Naive thymus-derived CD4-positive, alpha-beta T cell (primary cell): ENCODE measurements around the gene SNTA1. TPM values are rescaled to one million over a fixed set of nuclear protein-coding genes. Genes with fewer than 3 reads are reported as not detected.
"Not testable (repeated sequence)": the region's sequence is repeated elsewhere in the genome, so short reads cannot be mapped to it uniquely, and the experiment has no call there.

Experiments used
- ATAC-seq: fragments of 150-1000 bp; cut with Tn5 transposase; 2 replicates; pipeline ENCODE4 v1.10.0; 2021; ENCODE audit warnings: mild to moderate bottlenecking, moderate library complexity
- CTCF ChIA-PET: fragments of 350-600 bp; sonication (Branson Sonifier 250); formaldehyde crosslinking; loops from one replicate; lab custom pipeline; 2021; ENCODE audit warnings: antibody characterized with exemption; lab: Charles Lee
- POLR2A ChIA-PET: fragments of 350-600 bp; sonication (Branson Sonifier 250); formaldehyde crosslinking; loops from one replicate; lab custom pipeline; 2021; ENCODE audit warnings: antibody characterized with exemption, inconsistent platforms; lab: Charles Lee
- DNase-seq, 9 donors: peaks; one replicate each; pipeline versions ENCODE4 v3.0.0 to v3.0.0-alpha.2; 2020 to 2022; ENCODE audit warnings: mixed read lengths in 1 of 9
- H3K27ac ChIP-seq: one replicate; pipeline ENCODE4 v1.7.0; 2013; ENCODE audit warnings: mild to moderate bottlenecking, low read depth, low read length, moderate library complexity
- H3K27me3 ChIP-seq, 2 donors: one replicate each; pipeline ENCODE4 v1.7.0; 2013; ENCODE audit warnings: low read length in 2 of 2, mild to moderate bottlenecking in 2 of 2, moderate library complexity in 2 of 2; ENCODE audit not compliant: control insufficient read depth in 2 of 2, insufficient read depth in 2 of 2
- H3K36me3 ChIP-seq, 3 experiments: 1 replicate in 2 of 3; 2 replicates in 1 of 3; pipeline ENCODE4 v1.7.0; 2013; ENCODE audit warnings: low read length in 3 of 3, mild to moderate bottlenecking in 3 of 3, moderate library complexity in 1 of 3; ENCODE audit not compliant: insufficient read depth in 3 of 3, control insufficient read depth in 2 of 3
- H3K4me1 ChIP-seq, 2 donors: one replicate each; pipeline ENCODE4 v1.7.0; 2013; ENCODE audit warnings: low read length in 2 of 2, mild to moderate bottlenecking in 2 of 2, moderate library complexity in 1 of 2; ENCODE audit not compliant: control insufficient read depth in 2 of 2, insufficient read depth in 2 of 2
- H3K4me3 ChIP-seq: 2 replicates; pipeline ENCODE4 v1.7.0; 2013; ENCODE audit warnings: mild to moderate bottlenecking, low read length
- H3K9me3 ChIP-seq, 3 experiments: 1 replicate in 2 of 3; 2 replicates in 1 of 3; pipeline ENCODE4 v1.7.0; 2013; ENCODE audit warnings: low read length in 3 of 3; ENCODE audit not compliant: control insufficient read depth in 2 of 3
- H3K27ac Mint-ChIP-seq, 9 donors: one replicate each; pipeline ENCODE4 v1.8.0; 2020 to 2022; ENCODE audit warnings: mixed read lengths in 9 of 9, mild to moderate bottlenecking in 8 of 9, moderate library complexity in 5 of 9, inconsistent platforms in 2 of 9
- H3K27me3 Mint-ChIP-seq, 5 donors: one replicate each; pipeline ENCODE4 v1.8.0; 2021 to 2022; ENCODE audit warnings: mixed read lengths in 5 of 5, mild to moderate bottlenecking in 1 of 5
- H3K36me3 Mint-ChIP-seq, 5 donors: one replicate each; pipeline ENCODE4 v1.8.0; 2020 to 2022; ENCODE audit warnings: mixed read lengths in 5 of 5, mild to moderate bottlenecking in 3 of 5, inconsistent platforms in 1 of 5
- H3K4me1 Mint-ChIP-seq, 7 donors: one replicate each; pipeline ENCODE4 v1.8.0; 2020 to 2022; ENCODE audit warnings: mixed read lengths in 7 of 7, mild to moderate bottlenecking in 3 of 7, inconsistent platforms in 1 of 7
- H3K4me3 Mint-ChIP-seq, 10 donors: one replicate each; pipeline ENCODE4 v1.8.0; 2020 to 2022; ENCODE audit warnings: mild to moderate bottlenecking in 10 of 10, mixed read lengths in 10 of 10, moderate library complexity in 6 of 10, inconsistent platforms in 2 of 10
- H3K9me3 Mint-ChIP-seq, 11 donors: one replicate each; pipeline ENCODE4 v1.8.0; 2020 to 2022; ENCODE audit warnings: mixed read lengths in 11 of 11, mild to moderate bottlenecking in 4 of 11, inconsistent platforms in 1 of 11, moderate library complexity in 1 of 11
- intact Hi-C, 2 donors: fragments of 100-400 bp; cut with micrococcal nuclease; formaldehyde crosslinking; loops; one replicate each; pipeline ENCODE4 v1.15.1; 2023
- polyA plus RNA-seq, 2 donors: library from polyadenylated mRNA; unstranded; fragments of 300-500 nt; fragmentation: Illumina TruSeq; gene quantifications; one replicate each; pipeline ENCODE4 v1.2.3, GENCODE V29; 2021
- total RNA-seq, 6 experiments: library from RNA in 5 of 6; stranded (reverse) in 5 of 6; gene quantifications; 1 replicate in 5 of 6; 2 replicates in 1 of 6; pipeline ENCODE4 v1.2.3 and lab custom pipeline; 2021 to 2026

The SNTA1 gene
- total and polyA plus RNA-seq, 7 experiments from 2014 or later = 2.0 to 7.2 (median 2.9) TPM

DNA sequence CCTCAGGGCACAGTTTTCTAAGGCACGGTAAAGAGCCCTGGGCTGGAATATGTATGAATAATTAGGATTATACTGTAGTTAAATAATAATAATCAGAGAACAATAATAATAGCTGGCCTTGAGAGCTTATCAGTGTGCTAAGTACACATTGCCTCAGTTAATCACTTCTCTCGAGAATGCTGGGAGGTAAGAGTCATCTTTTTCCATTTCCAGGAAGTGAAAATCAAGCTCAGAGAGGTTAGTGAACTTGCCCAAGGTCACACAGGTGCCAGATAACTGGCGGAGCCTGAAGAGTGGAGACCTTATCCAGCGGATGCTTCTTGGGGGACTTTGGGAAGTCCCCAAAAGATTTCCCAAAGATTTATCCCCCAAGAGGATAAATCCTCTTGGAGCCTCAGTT, 26.9 kb upstream of the SNTA1 start:
- no peaks in the 10 kb centered on the region for H3K4me1 ChIP-seq
- intact Hi-C loops = no loop called here
- Mint-ChIP-seq H3K4me3 (no peak overlapping the region), H3K27me3 (peaks cover 0 to 10% (median 0%) of the 10 kb centered on the region in 5 donors), H3K9me3 (no peaks in the 10 kb centered on the region), H3K36me3 (no peaks in the 10 kb centered on the region), H3K27ac (no peak overlapping the region), H3K4me1 (no peaks in the 10 kb centered on the region)
- no peak overlapping the region for H3K4me3 ChIP-seq
- CTCF ChIA-PET = interaction anchor here (1.5 kb wide), 1 partner anchor 13 kb away, joined by 4 read pairs; no protein-coding TSS in a partner anchor
- no peak overlapping the region for H3K27ac ChIP-seq
- no peaks in the 10 kb centered on the region for H3K27me3 ChIP-seq
- H3K9me3 ChIP-seq = no peaks in the 10 kb centered on the region
- POLR2A ChIA-PET = interaction anchor here (0.6 kb wide), 1 partner anchor 20 kb away, joined by 3 read pairs; no protein-coding TSS in a partner anchor
- ATAC-seq (no peak), DNase-seq (no peak)
- H3K36me3 ChIP-seq = no peaks in the 10 kb centered on the region

DNA sequence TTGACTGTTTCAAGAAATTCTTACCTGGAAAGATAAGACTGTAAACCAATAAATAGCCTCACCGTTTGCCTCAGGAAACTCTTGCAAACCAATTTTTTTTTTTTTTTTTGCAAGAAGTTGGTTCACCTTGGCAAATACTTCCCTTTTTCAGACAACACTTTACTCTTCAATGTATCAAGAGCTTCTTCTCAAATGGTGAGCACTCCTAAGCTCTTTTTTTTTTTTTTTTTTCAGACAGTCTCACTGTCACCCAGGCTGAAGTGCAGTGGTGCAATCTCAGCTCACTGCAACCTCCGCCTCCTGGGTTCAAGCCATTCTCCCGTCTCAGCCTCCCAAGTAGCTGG, 22.7 kb upstream of the SNTA1 start:
- peaks cover 0 to 3% (median 0%) of the 10 kb centered on the region in 7 donors for H3K4me1 Mint-ChIP-seq
- Histone ChIP-seq H3K27me3 (no peaks in the 10 kb centered on the region), H3K4me3 (no peak overlapping the region), H3K27ac (no peak overlapping the region), H3K36me3 (no peaks in the 10 kb centered on the region), H3K9me3 (no peaks in the 10 kb centered on the region), H3K4me1 (no peaks in the 10 kb centered on the region)
- ATAC-seq (no peak), DNase-seq (no peak)
- H3K9me3 Mint-ChIP-seq = no peaks in the 10 kb centered on the region
- H3K36me3 Mint-ChIP-seq = no peaks in the 10 kb centered on the region
- H3K4me3 Mint-ChIP-seq = no peak overlapping the region
- no peaks in the 10 kb centered on the region for H3K27me3 Mint-ChIP-seq
- CTCF ChIA-PET = interaction anchor here (0.6 kb wide), 2 partner anchors 180 to 187 kb away, joined by 3 to 4 read pairs; no protein-coding TSS in a partner anchor
- POLR2A ChIA-PET = no interaction called here
- H3K27ac Mint-ChIP-seq = no peak overlapping the region
- intact Hi-C loops = no loop called here

DNA sequence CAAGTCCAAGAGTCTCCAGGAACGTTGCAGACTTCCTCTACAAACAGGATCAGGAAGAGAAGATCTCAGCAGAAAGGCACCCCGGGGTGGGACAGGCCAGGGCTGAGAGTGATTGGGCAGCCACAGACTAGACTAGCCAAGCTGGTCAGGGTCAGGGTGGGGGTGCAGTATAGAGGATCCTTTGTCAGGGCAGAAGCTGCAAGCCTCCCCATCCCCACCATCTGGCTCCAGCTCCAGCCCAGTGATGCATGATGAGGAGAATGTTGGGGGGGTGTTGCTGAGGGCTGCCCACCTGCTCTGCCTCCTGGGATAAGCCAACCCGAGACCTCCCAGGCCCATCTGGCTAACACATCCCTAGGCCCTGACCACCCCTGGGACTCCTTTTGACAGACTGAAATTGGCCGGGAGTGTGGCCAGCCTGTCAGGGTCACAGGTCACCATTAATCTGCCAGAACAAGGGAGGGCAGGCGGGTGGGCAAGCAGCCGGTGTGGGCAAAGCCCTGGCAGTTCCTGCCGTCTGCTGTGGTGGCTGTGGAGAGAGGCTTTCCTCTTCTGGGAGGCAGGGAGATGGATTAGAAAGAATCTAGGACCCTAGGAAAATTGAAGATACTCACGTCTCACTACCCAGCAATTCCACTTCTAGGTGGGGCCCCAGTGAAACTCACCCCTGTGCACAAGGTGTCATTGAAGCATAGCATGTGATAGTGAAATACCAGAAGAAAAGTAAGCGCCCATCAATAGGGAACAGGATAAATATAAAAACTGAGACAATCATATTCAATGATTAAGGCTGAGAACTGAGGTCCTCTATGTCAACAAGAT, 22.1 kb upstream of the SNTA1 start:
- Histone ChIP-seq H3K27ac (no peak overlapping the region), H3K27me3 (no peaks in the 10 kb centered on the region), H3K4me1 (no peaks in the 10 kb centered on the region), H3K36me3 (no peaks in the 10 kb centered on the region), H3K4me3 (no peak overlapping the region), H3K9me3 (no peaks in the 10 kb centered on the region)
- intact Hi-C loops = no loop called here
- H3K27me3 Mint-ChIP-seq = no peaks in the 10 kb centered on the region
- ChIA-PET CTCF (interaction anchor here (0.6 kb wide), 1 partner anchor 188 kb away, joined by 3 read pairs; no protein-coding TSS in a partner anchor), POLR2A (no interaction called here)
- H3K4me1 Mint-ChIP-seq = peaks cover 0 to 3% (median 0%) of the 10 kb centered on the region in 7 donors
- no peaks in the 10 kb centered on the region for H3K9me3 Mint-ChIP-seq
- H3K36me3 Mint-ChIP-seq = no peaks in the 10 kb centered on the region
- DNase-seq = no peak
- H3K4me3 Mint-ChIP-seq = no peak overlapping the region
- ATAC-seq = no peak
- peak overlapping the region in 1 of 9 donors; percentile 22 for H3K27ac Mint-ChIP-seq

DNA sequence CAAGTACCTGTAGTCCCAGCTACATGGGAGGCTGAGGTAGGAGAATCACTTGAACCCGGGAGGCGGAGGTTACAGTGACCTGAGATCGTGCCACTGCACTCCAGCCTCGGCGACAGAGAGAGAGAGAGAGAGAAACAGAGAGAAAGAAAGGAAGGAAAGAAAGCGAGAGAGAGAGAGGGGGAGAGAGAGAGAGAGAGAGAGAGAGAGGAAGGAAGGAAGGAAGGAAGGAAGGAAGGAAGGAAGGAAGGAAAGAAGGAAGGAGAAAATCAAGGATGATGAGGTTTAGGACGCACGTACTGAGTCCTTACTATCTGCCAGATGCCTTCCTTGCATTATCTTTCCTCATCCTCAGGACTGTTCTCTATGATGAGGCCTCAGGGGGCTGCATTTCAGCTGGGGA, 21.2 kb upstream of the SNTA1 start:
- CTCF ChIA-PET, H3K36me3 Mint-ChIP-seq, H3K27ac Mint-ChIP-seq, H3K36me3 ChIP-seq, H3K4me3 ChIP-seq, intact Hi-C loops, H3K27me3 ChIP-seq, H3K9me3 Mint-ChIP-seq, ATAC-seq, H3K4me1 ChIP-seq, H3K27me3 Mint-ChIP-seq, H3K27ac ChIP-seq, DNase-seq, POLR2A ChIA-PET, H3K4me1 Mint-ChIP-seq, H3K4me3 Mint-ChIP-seq, H3K9me3 ChIP-seq: not testable (repeated sequence)

DNA sequence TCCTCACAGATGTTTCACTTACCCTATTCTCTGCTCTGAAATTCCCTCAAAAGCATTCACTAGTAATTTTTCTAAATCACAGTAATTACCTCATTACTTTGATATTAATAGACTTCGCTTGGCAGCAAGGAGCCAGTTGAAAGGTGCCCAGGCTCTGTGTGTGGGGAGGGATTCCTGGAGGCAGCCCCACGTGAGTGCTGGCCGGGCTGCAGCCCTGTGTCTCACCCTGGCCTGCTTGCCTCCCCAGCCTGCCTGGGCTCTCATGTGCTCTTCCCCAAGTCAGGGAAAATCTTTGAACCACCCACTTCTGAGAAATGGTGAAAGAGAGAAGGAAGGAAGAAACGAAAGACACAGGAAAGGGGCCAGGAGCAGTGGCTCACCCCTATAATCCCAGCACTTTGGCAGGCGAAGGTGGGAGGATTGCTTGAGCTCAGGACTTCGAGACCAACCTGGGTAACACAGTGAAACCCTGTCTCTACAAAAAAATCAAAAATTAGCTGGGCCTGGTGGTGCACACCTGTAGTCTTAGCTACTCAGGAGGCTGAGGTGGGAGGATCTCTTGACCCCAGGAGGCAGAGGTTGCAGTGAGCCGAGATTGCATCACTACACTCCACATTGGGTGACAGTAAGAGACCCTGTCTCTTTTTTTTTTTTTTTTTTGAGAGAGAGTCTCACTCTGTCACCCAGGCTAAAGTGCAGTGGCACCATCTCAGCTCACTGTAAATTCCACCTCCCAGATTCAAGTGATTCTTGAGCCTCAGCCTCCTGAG, 20.0 kb upstream of the SNTA1 start:
- Histone ChIP-seq H3K27ac (no peak overlapping the region), H3K4me3 (no peak overlapping the region), H3K27me3 (no peaks in the 10 kb centered on the region), H3K9me3 (no peaks in the 10 kb centered on the region), H3K36me3 (no peaks in the 10 kb centered on the region), H3K4me1 (no peaks in the 10 kb centered on the region)
- Mint-ChIP-seq H3K4me3 (peak overlapping the region in 1 of 10 donors; percentile 51), H3K27ac (peak overlapping the region in 1 of 9 donors; percentile 9), H3K36me3 (no peaks in the 10 kb centered on the region), H3K27me3 (no peaks in the 10 kb centered on the region), H3K4me1 (peaks cover 0 to 4% (median 0%) of the 10 kb centered on the region in 7 donors), H3K9me3 (no peaks in the 10 kb centered on the region)
- DNase-seq = no peak
- CTCF ChIA-PET = interaction anchor here (1.5 kb wide), 1 partner anchor 9 kb away, joined by 4 read pairs; no protein-coding TSS in a partner anchor
- POLR2A ChIA-PET = no interaction called here
- intact Hi-C loops = no loop called here
- no peak for ATAC-seq

DNA sequence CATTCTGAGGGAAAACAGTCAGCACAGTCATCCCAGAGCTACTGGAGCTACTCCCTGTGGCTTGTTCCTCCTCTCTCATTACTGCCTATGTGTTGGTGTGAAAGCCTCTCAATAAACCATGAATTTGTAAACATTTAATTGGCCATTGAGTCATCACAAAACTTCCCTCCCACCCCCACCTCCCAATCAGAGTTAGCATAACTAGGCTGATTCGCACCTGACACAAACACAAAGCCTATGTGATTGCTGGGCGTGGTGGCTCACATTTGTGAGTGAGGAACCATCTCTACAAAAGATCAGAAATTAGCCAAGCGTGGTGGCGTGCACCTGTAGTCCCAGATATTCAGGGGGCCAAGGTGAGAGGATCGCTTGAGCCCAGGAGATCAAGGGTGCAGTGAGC, 17.1 kb upstream of the SNTA1 start:
- Histone ChIP-seq H3K27ac (no peak overlapping the region), H3K4me1 (no peaks in the 10 kb centered on the region), H3K4me3 (no peak overlapping the region), H3K27me3 (no peaks in the 10 kb centered on the region), H3K9me3 (no peaks in the 10 kb centered on the region), H3K36me3 (no peaks in the 10 kb centered on the region)
- Mint-ChIP-seq H3K4me3 (no peak overlapping the region), H3K4me1 (peaks cover 0 to 4% (median 0%) of the 10 kb centered on the region in 7 donors), H3K27me3 (no peaks in the 10 kb centered on the region), H3K9me3 (no peaks in the 10 kb centered on the region), H3K27ac (no peak overlapping the region), H3K36me3 (no peaks in the 10 kb centered on the region)
- ChIA-PET POLR2A (interaction anchor here (0.8 kb wide), 1 partner anchor 204 kb away, joined by 3 read pairs; no protein-coding TSS in a partner anchor), CTCF (no interaction called here)
- no peak for DNase-seq
- intact Hi-C loops = no loop called here
- no peak for ATAC-seq
